Muscle of leg (tissue), 11 donors: ENCODE measurements around the gene LIMCH1. TPM values are rescaled to one million over a fixed set of nuclear protein-coding genes. Genes with fewer than 3 reads are reported as not detected.

Source experiments
- DNase-seq: peaks from one replicate; pipeline ENCODE4 v3.0.0; 2013
- H3K27ac ChIP-seq: one replicate; pipeline ENCODE4 v1.5.1; 2013; ENCODE audit warnings: mild to moderate bottlenecking, low read length, control low read depth
- H3K27me3 ChIP-seq: one replicate; pipeline ENCODE4 v1.6.1; 2013; ENCODE audit warnings: low read length; ENCODE audit not compliant: control insufficient read depth, insufficient read depth
- H3K36me3 ChIP-seq: one replicate; pipeline ENCODE4 v1.6.1; 2013; ENCODE audit warnings: low read length; ENCODE audit not compliant: control insufficient read depth, insufficient read depth
- H3K4me1 ChIP-seq: one replicate; pipeline ENCODE4 v1.6.1; 2013; ENCODE audit warnings: low read length; ENCODE audit not compliant: control insufficient read depth, insufficient read depth
- H3K4me3 ChIP-seq: one replicate; pipeline ENCODE4 v1.5.1; 2013; ENCODE audit warnings: low read length, control low read depth
- H3K9me3 ChIP-seq: replicated peaks from 2 replicates; pipeline ENCODE4 v1.6.1; 2013; ENCODE audit warnings: low read depth, low read length; ENCODE audit not compliant: control insufficient read depth
- whole genome bisulfite sequencing: methylation state at CpG from one replicate; pipeline ENCODE4 v1.1.5; 2013; ENCODE audit warnings: missing lambda C conversion rate; ENCODE audit not compliant: insufficient coverage; 5-methylcytosine and 5-hydroxymethylcytosine counted together
- polyA plus RNA-seq, 8 donors: library from polyadenylated mRNA; unstranded; fragments of 120-200 nt; gene quantifications; one replicate each; pipeline versions ENCODE4 v1.2.1 to v1.2.3, GENCODE V29; 2013; ENCODE audit warnings: inconsistent platforms in 1 of 8, low replicate concordance in 1 of 8; ENCODE audit not compliant: insufficient read length in 8 of 8, insufficient read depth in 1 of 8
- total RNA-seq: library from RNA; stranded (reverse); fragments of 120-200 nt; gene quantifications from one replicate; pipeline ENCODE4 v1.2.4, GENCODE V29; 2013

LIMCH1 gene
- total and polyA plus RNA-seq, 9 donors: 69.8 to 122 (median 98.0) TPM

GRCh38 chr4:41551536-41551935 lies 13.6 kb downstream of the LIMCH1 start:
- Histone ChIP-seq H3K9me3 (no peaks in the 10 kb centered on the region), H3K4me1 (no peaks in the 10 kb centered on the region), H3K4me3 (no peak overlapping the region), H3K27me3 (no peaks in the 10 kb centered on the region), H3K36me3 (no peaks in the 10 kb centered on the region), H3K27ac (no peak overlapping the region)
- WGBS: no CpG with 5 or more reads among the region's 2 CpGs
- no peak for DNase-seq

GRCh38 chr4:41554905-41555304 lies 16.9 kb downstream of the LIMCH1 start:
- H3K36me3 ChIP-seq: no peaks in the 10 kb centered on the region
- no peak overlapping the region for H3K4me3 ChIP-seq
- H3K4me1 ChIP-seq: no peaks in the 10 kb centered on the region
- H3K27ac ChIP-seq: no peak overlapping the region
- no peaks in the 10 kb centered on the region for H3K9me3 ChIP-seq
- no peak for DNase-seq
- 83% methylated on average over 4 of the region's 4 CpGs for WGBS
- no peaks in the 10 kb centered on the region for H3K27me3 ChIP-seq

DNA sequence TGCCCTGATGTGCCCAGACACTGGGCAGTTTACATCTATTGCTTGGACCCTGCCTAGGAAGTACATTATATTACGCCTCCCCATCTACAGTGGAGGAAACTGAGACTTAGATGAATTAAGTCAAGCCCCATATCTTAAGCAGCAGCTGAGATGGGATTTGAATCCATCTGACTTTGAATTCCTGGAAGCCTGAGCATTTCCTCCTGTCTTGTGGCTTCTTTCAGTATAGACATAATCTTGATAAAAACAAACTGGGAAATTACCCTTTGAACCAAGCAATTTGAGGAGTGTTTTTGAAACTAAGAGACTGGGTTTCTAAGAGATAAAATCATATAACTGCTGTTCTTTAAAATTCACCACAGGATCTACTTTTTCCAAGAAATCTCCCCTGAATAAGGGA lies 18.6 kb downstream of the LIMCH1 start:
- no peaks in the 10 kb centered on the region for H3K27me3 ChIP-seq
- H3K36me3 ChIP-seq: no peaks in the 10 kb centered on the region
- no peak for DNase-seq
- no peaks in the 10 kb centered on the region for H3K4me1 ChIP-seq
- 100% methylated on average over 1 of the region's 1 CpG for WGBS
- H3K9me3 ChIP-seq: no peaks in the 10 kb centered on the region
- H3K27ac ChIP-seq: no peak overlapping the region
- H3K4me3 ChIP-seq: no peak overlapping the region

DNA sequence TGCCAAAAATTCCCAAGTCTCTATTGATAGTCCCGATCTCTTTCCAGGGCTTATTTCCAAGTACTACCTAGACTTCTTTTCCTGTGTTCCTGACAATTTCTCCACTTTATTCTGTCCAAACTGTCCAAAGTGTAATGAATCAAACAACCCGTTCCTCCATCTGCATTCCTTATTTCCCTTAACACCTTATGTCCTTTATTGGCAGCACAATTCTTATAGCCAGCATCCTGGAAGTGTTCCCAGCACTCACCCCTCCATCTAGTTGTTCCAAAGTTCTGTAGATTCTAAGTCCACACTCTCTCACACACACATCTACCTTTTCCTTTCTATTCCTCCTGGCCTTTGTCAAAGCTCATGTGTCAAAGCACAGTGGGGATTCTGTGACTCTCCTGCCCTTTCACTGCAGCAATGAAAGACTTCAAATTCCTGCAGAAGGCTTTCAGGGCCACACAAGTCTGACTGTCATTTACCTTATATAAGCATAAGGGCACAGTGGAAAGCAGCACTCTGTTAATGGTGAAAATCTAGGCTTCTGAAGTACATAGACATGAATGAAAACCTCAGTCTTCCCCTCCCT lies 22.1 kb downstream of the LIMCH1 start:
- no peak for DNase-seq
- Histone ChIP-seq H3K4me1 (no peaks in the 10 kb centered on the region), H3K36me3 (no peaks in the 10 kb centered on the region), H3K27me3 (no peaks in the 10 kb centered on the region), H3K27ac (no peak overlapping the region), H3K9me3 (no peaks in the 10 kb centered on the region), H3K4me3 (no peak overlapping the region)
- WGBS: 18% methylated on average over 2 of the region's 2 CpGs

DNA sequence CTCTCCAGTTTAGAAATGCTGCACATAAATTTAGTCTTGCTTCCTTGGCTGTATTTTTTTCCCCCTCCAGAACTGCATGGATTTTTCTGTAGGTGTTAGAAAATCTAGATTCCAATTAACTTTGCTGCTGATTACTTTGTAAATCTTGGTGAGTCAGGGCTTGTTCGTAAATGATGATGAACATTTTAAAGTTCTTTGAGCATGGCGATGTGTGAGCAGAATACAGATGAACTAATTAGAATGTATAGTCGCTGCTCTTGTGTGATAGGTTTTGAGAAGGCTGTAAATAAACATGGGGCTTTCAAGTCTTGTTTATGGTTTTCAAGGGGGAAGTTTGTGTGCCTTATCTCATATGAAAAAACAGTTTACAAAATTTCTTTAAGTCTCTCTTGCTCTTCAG lies 23.3 kb downstream of the LIMCH1 start:
- Histone ChIP-seq H3K4me3 (no peak overlapping the region), H3K27ac (no peak overlapping the region), H3K9me3 (no peaks in the 10 kb centered on the region), H3K36me3 (no peaks in the 10 kb centered on the region), H3K27me3 (no peaks in the 10 kb centered on the region), H3K4me1 (no peaks in the 10 kb centered on the region)
- WGBS: 86% methylated on average over 2 of the region's 3 CpGs
- no peak for DNase-seq

- Histone ChIP-seq H3K36me3 (no peaks in the 10 kb centered on the region), H3K27me3 (no peaks in the 10 kb centered on the region), H3K4me3 (no peak overlapping the region), H3K4me1 (peaks cover 19% of the 10 kb centered on the region), H3K9me3 (no peaks in the 10 kb centered on the region), H3K27ac (no peak overlapping the region)
- WGBS: no CpG with 5 or more reads among the region's 2 CpGs
- DNase-seq: no peak
Measured at GRCh38 chr4:41567186-41567585, 29.2 kb downstream of the LIMCH1 start.

DNA sequence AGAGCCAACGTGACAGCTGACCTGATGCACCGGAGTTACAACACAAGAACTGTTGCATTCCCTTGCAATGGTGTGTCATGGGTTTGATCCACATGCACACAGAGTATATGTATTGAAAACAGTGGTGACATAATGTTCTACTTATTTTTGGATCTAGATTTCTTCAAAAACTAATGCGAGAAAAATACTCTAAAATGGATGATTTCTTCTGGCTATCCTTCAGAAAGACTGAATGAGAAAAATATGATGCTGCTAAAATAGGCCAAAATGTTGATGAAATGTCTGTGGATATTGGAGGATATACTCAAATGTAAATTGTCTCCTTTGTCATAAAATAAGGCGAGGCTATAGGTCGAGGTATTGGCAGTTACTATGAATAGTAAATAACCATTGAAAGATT lies 30.4 kb downstream of the LIMCH1 start:
- H3K27ac ChIP-seq: no peak overlapping the region

GRCh38 chr4:41569961-41570360 lies 32.0 kb downstream of the LIMCH1 start:
- Histone ChIP-seq H3K36me3 (no peaks in the 10 kb centered on the region), H3K27me3 (no peaks in the 10 kb centered on the region), H3K27ac (peak overlapping the region; percentile 37), H3K4me1 (peaks cover 22% of the 10 kb centered on the region), H3K9me3 (no peaks in the 10 kb centered on the region), H3K4me3 (no peak overlapping the region)
- peak; percentile 73 for DNase-seq
- WGBS: 39% methylated on average over 4 of the region's 4 CpGs

More for the DNA sequence above, 30.4 kb downstream of the LIMCH1 start:
- Histone ChIP-seq H3K36me3 (no peaks in the 10 kb centered on the region), H3K27me3 (no peaks in the 10 kb centered on the region), H3K4me1 (peaks cover 22% of the 10 kb centered on the region), H3K4me3 (no peak overlapping the region), H3K9me3 (no peaks in the 10 kb centered on the region)
- DNase-seq: peak; percentile 50
- WGBS: no CpG with 5 or more reads among the region's 5 CpGs

DNA sequence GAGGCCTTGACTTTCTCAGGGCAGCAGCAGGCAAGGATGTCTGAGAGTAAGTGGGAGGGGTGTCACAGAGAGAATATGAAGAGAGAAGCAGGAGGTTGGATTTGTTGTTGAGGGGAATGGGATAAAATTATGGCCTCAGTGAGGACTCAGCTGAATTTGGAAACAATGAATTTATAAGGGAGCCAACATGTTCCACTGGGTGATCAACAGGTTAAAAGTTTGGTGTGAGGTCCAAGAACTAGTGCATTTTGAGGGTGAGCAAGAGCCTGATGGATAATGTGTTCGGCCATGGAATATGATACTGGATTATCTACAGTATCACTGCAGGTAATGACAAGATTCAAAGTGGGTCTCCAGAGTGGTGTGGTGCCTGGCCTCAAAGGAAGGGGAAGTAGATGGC lies 33.5 kb downstream of the LIMCH1 start:
- Histone ChIP-seq H3K36me3 (no peaks in the 10 kb centered on the region), H3K27me3 (no peaks in the 10 kb centered on the region), H3K9me3 (no peaks in the 10 kb centered on the region), H3K4me3 (no peak overlapping the region), H3K4me1 (peaks cover 22% of the 10 kb centered on the region), H3K27ac (peak overlapping the region; percentile 32)
- 67% methylated on average over 1 of the region's 1 CpG for WGBS
- DNase-seq: no peak

- Histone ChIP-seq H3K27ac (peak overlapping the region; percentile 65), H3K27me3 (no peaks in the 10 kb centered on the region), H3K36me3 (no peaks in the 10 kb centered on the region), H3K9me3 (no peaks in the 10 kb centered on the region), H3K4me3 (no peak overlapping the region), H3K4me1 (peaks cover 22% of the 10 kb centered on the region)
- 39% methylated on average over 2 of the region's 5 CpGs for WGBS
- DNase-seq: peak; percentile 69
Measured at GRCh38 chr4:41572516-41572915, 34.6 kb downstream of the LIMCH1 start.

DNA sequence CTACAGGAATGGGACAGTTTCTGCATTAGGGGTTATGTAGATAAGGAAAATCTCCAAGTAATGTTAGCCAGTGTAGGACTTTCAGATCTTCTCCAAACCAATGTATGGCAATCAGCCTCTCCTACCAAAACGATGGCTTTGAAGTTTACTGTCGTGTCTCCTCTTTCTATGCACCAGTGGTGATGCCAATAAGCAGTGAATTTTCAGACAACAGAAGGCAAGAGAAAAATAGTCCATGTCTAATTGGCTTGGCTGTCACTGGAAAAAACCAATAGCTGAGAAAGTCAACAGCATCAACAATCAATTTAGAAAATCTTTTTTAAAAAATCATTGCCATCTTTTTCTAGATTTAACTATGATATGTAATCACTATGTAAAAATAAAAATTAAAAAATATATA lies 35.0 kb downstream of the LIMCH1 start:
- no peaks in the 10 kb centered on the region for H3K9me3 ChIP-seq
- WGBS: no CpG with 5 or more reads among the region's 2 CpGs
- peak overlapping the region; percentile 65 for H3K27ac ChIP-seq
- no peaks in the 10 kb centered on the region for H3K36me3 ChIP-seq
- H3K4me3 ChIP-seq: no peak overlapping the region
- DNase-seq: no peak
- H3K27me3 ChIP-seq: no peaks in the 10 kb centered on the region
- peaks cover 21% of the 10 kb centered on the region for H3K4me1 ChIP-seq
